Activated CD8-positive, alpha-beta T cell treated with anti-CD3 and anti-CD28 coated beads for 36 hours (primary cell): Measurements from ENCODE around the gene THRB. TPM values are rescaled to one million over a fixed set of nuclear protein-coding genes. Genes with fewer than 3 reads are reported as not detected.

Source experiments
- ATAC-seq: fragments of 200-7000 bp; cut with Tn5 transposase; one replicate; pipeline ENCODE4 v1.10.0; 2021; ENCODE audit warnings: mild to moderate bottlenecking, moderate library complexity
- CTCF ChIA-PET: fragments of 350-600 bp; sonication (Branson Sonifier 250); formaldehyde crosslinking; loops from one replicate; lab custom pipeline; 2021; ENCODE audit warnings: antibody characterized with exemption; lab: Charles Lee
- POLR2A ChIA-PET: fragments of 350-600 bp; sonication (Branson Sonifier 250); formaldehyde crosslinking; loops from one replicate; lab custom pipeline; 2021; ENCODE audit warnings: antibody characterized with exemption; lab: Charles Lee
- DNase-seq: peaks from one replicate; pipeline ENCODE4 v3.0.0-alpha.2; 2020
- H3K27ac Mint-ChIP-seq: one replicate; pipeline ENCODE4 v1.8.0; 2021; ENCODE audit warnings: mild to moderate bottlenecking, mixed read lengths
- H3K27me3 Mint-ChIP-seq: one replicate; pipeline ENCODE4 v1.8.0; 2021; ENCODE audit warnings: mixed read lengths
- H3K36me3 Mint-ChIP-seq: one replicate; pipeline ENCODE4 v1.8.0; 2021; ENCODE audit warnings: low read depth, mixed read lengths
- H3K4me1 Mint-ChIP-seq: one replicate; pipeline ENCODE4 v1.8.0; 2021; ENCODE audit warnings: low read depth, mixed read lengths
- H3K4me3 Mint-ChIP-seq: one replicate; pipeline ENCODE4 v1.8.0; 2021; ENCODE audit warnings: mild to moderate bottlenecking, moderate library complexity, mixed read lengths
- H3K9me3 Mint-ChIP-seq: one replicate; pipeline ENCODE4 v1.8.0; 2021; ENCODE audit warnings: mixed read lengths
- CTCF ChIP-seq: fragments of 200-600 bp; IDR thresholded peaks from one replicate; pipeline ENCODE4 v1.8.0; 2022; ENCODE audit warnings: antibody characterized with exemption, mild to moderate bottlenecking
- intact Hi-C: fragments of 100-400 bp; cut with micrococcal nuclease; formaldehyde crosslinking; loops from one replicate; pipeline ENCODE4 v1.10.0; 2022
- total RNA-seq, 2 experiments: library from RNA; stranded (reverse); gene quantifications; one replicate each; pipeline ENCODE4 v1.2.3, GENCODE V29; 2021

Gene THRB
- total RNA-seq, 2 experiments from 2014 or later, result not detected

- POLR2A ChIA-PET, result no interaction called here
- Mint-ChIP-seq H3K27me3 (peaks cover 6% of the 10 kb centered on the region), H3K36me3 (no peaks in the 10 kb centered on the region), H3K4me3 (no peak overlapping the region), H3K9me3 (no peaks in the 10 kb centered on the region), H3K27ac (no peak overlapping the region), H3K4me1 (peaks cover 2% of the 10 kb centered on the region)
- intact Hi-C loops, result no loop called here
- CTCF ChIA-PET, result no interaction called here
- DNase-seq (no peak), ATAC-seq (no peak)
- no peak for TF ChIP-seq CTCF
Observed at GRCh38 chr3:24160424-24161095, 334.1 kb downstream of the THRB start.

- Mint-ChIP-seq H3K4me3 (no peak overlapping the region), H3K36me3 (no peaks in the 10 kb centered on the region), H3K27me3 (peaks cover 10% of the 10 kb centered on the region), H3K4me1 (peaks cover 6% of the 10 kb centered on the region), H3K9me3 (no peaks in the 10 kb centered on the region), H3K27ac (no peak overlapping the region)
- intact Hi-C loops, result no loop called here
- ATAC-seq (no peak), DNase-seq (no peak)
- CTCF ChIA-PET, result interaction anchor here (0.8 to 1.0 kb wide), 2 partner anchors 9 to 11 kb away, joined by 3 read pairs; no protein-coding TSS in a partner anchor
- POLR2A ChIA-PET, result interaction anchor here (1.1 kb wide), 1 partner anchor 72 kb away, joined by 3 read pairs; no protein-coding TSS in a partner anchor
- TF ChIP-seq CTCF, result no peak
Observed at GRCh38 chr3:24158761-24159454, 335.7 kb downstream of the THRB start.

- intact Hi-C loops, result no loop called here
- H3K4me3 Mint-ChIP-seq, result no peak overlapping the region
Observed at GRCh38 chr3:24157106-24157505, 337.5 kb downstream of the THRB start.

GRCh38 chr3:24156466-24156865, 338.2 kb downstream of the THRB start:
- H3K27ac Mint-ChIP-seq, result no peak overlapping the region
- H3K4me3 Mint-ChIP-seq, result no peak overlapping the region
- H3K9me3 Mint-ChIP-seq, result no peaks in the 10 kb centered on the region
- CTCF ChIA-PET, result interaction anchor here (1.0 kb wide), 1 partner anchor 30 kb away, joined by 4 read pairs; no protein-coding TSS in a partner anchor
- H3K4me1 Mint-ChIP-seq, result peaks cover 8% of the 10 kb centered on the region
- DNase-seq (no peak), ATAC-seq (no peak)
- POLR2A ChIA-PET, result no interaction called here
- no peak for TF ChIP-seq CTCF
- intact Hi-C loops, result no loop called here
- H3K36me3 Mint-ChIP-seq, result no peaks in the 10 kb centered on the region
- H3K27me3 Mint-ChIP-seq, result peaks cover 10% of the 10 kb centered on the region

More at GRCh38 chr3:24157106-24157505, 337.5 kb downstream of the THRB start:
- DNase-seq, result no peak
- TF ChIP-seq CTCF, result no peak
- CTCF ChIA-PET, result no interaction called here
- Mint-ChIP-seq H3K9me3 (no peaks in the 10 kb centered on the region), H3K27ac (no peak overlapping the region), H3K4me1 (peaks cover 8% of the 10 kb centered on the region), H3K36me3 (no peaks in the 10 kb centered on the region), H3K27me3 (peaks cover 10% of the 10 kb centered on the region)
- no peak for ATAC-seq
- POLR2A ChIA-PET, result no interaction called here

GRCh38 chr3:24155276-24155675, 339.4 kb downstream of the THRB start:
- no peak for TF ChIP-seq CTCF
- H3K27me3 Mint-ChIP-seq, result peaks cover 8% of the 10 kb centered on the region
- no peak overlapping the region for H3K4me3 Mint-ChIP-seq
- ATAC-seq (no peak), DNase-seq (no peak)
- H3K27ac Mint-ChIP-seq, result no peak overlapping the region
- CTCF ChIA-PET, result no interaction called here
- H3K9me3 Mint-ChIP-seq, result no peaks in the 10 kb centered on the region
- peaks cover 8% of the 10 kb centered on the region for H3K4me1 Mint-ChIP-seq
- intact Hi-C loops, result no loop called here
- no peaks in the 10 kb centered on the region for H3K36me3 Mint-ChIP-seq
- POLR2A ChIA-PET, result no interaction called here
